Stimulated activated CD8-positive, alpha-beta memory T cell treated with anti-CD3 and anti-CD28 coated beads, Interleukin-7, amount 100 ng/mL, for 1 hour (primary cell): ENCODE data around the gene EPHB1.

Experiments
- DNase-seq, 2 donors: peaks; one replicate each; pipeline ENCODE4 v3.0.0-alpha.2; 2020; ENCODE audit warnings: low read depth in 2 of 2

The EPHB1 gene

GRCh38 chr3:134808835-134809234 lies 13.8 kb downstream of the EPHB1 start:
- DNase-seq, result no peak

GRCh38 chr3:134809427-134810051 lies 14.5 kb downstream of the EPHB1 start:
- no peak for DNase-seq

- no peak for DNase-seq
Observed at GRCh38 chr3:134810052-134810435, 15.0 kb downstream of the EPHB1 start.

GRCh38 chr3:134810850-134811249 lies 15.8 kb downstream of the EPHB1 start:
- no peak for DNase-seq

GRCh38 chr3:134813618-134814017 lies 18.6 kb downstream of the EPHB1 start:
- DNase-seq, result no peak

- no peak for DNase-seq
Observed at GRCh38 chr3:134815519-134815918, 20.5 kb downstream of the EPHB1 start.

- no peak for DNase-seq
Observed at GRCh38 chr3:134816623-134817022, 21.6 kb downstream of the EPHB1 start.

GRCh38 chr3:134817297-134817696 lies 22.2 kb downstream of the EPHB1 start:
- DNase-seq, result no peak

- DNase-seq, result no peak
Observed at GRCh38 chr3:134820994-134821393, 25.9 kb downstream of the EPHB1 start.

- no peak for DNase-seq
Observed at GRCh38 chr3:134822090-134822489, 27.0 kb downstream of the EPHB1 start.

- no peak for DNase-seq
Observed at GRCh38 chr3:134823679-134824078, 28.6 kb downstream of the EPHB1 start.

- DNase-seq, result no peak
Observed at GRCh38 chr3:134824791-134825190, 29.7 kb downstream of the EPHB1 start.

- no peak for DNase-seq
Observed at GRCh38 chr3:134827213-134827612, 32.2 kb downstream of the EPHB1 start.

- no peak for DNase-seq
Observed at GRCh38 chr3:134829721-134830120, 34.7 kb downstream of the EPHB1 start.

- no peak for DNase-seq
Observed at GRCh38 chr3:134832585-134832984, 37.5 kb downstream of the EPHB1 start.

- DNase-seq, result no peak
Observed at GRCh38 chr3:134833453-134834163, 38.5 kb downstream of the EPHB1 start.

- no peak for DNase-seq
Observed at GRCh38 chr3:134836921-134837320, 41.9 kb downstream of the EPHB1 start.

GRCh38 chr3:134838599-134838998 lies 43.5 kb downstream of the EPHB1 start:
- DNase-seq, result no peak

- no peak for DNase-seq
Observed at GRCh38 chr3:134839422-134839821, 44.4 kb downstream of the EPHB1 start.

GRCh38 chr3:134839990-134840389 lies 44.9 kb downstream of the EPHB1 start:
- DNase-seq, result no peak

- DNase-seq, result no peak
Observed at GRCh38 chr3:134840459-134840858, 45.4 kb downstream of the EPHB1 start.

- DNase-seq, result no peak
Observed at GRCh38 chr3:134846084-134846483, 51.0 kb downstream of the EPHB1 start.

- no peak for DNase-seq
Observed at GRCh38 chr3:134846911-134847317, 51.9 kb downstream of the EPHB1 start.

GRCh38 chr3:134847349-134847748 lies 52.3 kb downstream of the EPHB1 start:
- no peak for DNase-seq
